Brain microvascular endothelial cell (primary cell): ENCODE results near the gene KRT36.

Source experiments
- DNase-seq: peaks from one replicate; pipeline ENCODE4 v3.0.0-alpha.2; 2020
- H3K27ac ChIP-seq: fragments of 250-450 bp; sonication (Bioruptor Pico); 2 replicates; pipeline ENCODE4 v1.5.1; 2020; ENCODE audit warnings: mild to moderate bottlenecking, moderate library complexity
- H3K27me3 ChIP-seq: fragments of 250-450 bp; sonication (Bioruptor Pico); replicated peaks from 2 replicates; pipeline ENCODE4 v1.5.1; 2020; ENCODE audit warnings: mild to moderate bottlenecking
- H3K36me3 ChIP-seq: fragments of 250-450 bp; sonication (Bioruptor Pico); replicated peaks from 2 replicates; pipeline ENCODE4 v1.5.1; 2020; ENCODE audit warnings: mild to moderate bottlenecking
- H3K4me3 ChIP-seq: 2 replicates; pipeline ENCODE4 v1.5.1; 2011; ENCODE audit warnings: low read depth, mild to moderate bottlenecking, control low read depth, low read length, moderate library complexity
- CTCF ChIP-seq: IDR thresholded peaks from 2 replicates; pipeline ENCODE4 v1.5.1; 2011; ENCODE audit warnings: low read depth, mild to moderate bottlenecking, moderate library complexity, low read length, control low read depth, inconsistent platforms; ENCODE audit errors: missing control alignments
- in situ Hi-C: cut with HindIII; loops from 2 replicates; pipeline ENCODE4 v1.10.0; 2017; ENCODE audit warnings: low sequenced_read_pairs, low pct_ligation_motif_present

The KRT36 gene

GRCh38 chr17:41531993-41532392 is 42.3 kb upstream of the KRT36 start:
- no peak for TF ChIP-seq CTCF
- Histone ChIP-seq H3K27me3 (no peaks in the 10 kb centered on the region), H3K27ac (no peak overlapping the region), H3K36me3 (no peaks in the 10 kb centered on the region), H3K4me3 (no peak overlapping the region)
- in situ Hi-C loops: no loop called here
- DNase-seq: no peak

- Histone ChIP-seq H3K27ac (peak overlapping the region; percentile 47), H3K36me3 (no peaks in the 10 kb centered on the region), H3K27me3 (no peaks in the 10 kb centered on the region), H3K4me3 (no peak overlapping the region)
- no peak for TF ChIP-seq CTCF
- in situ Hi-C loops: no loop called here
- DNase-seq: peak; percentile 96
Measured at GRCh38 chr17:41530062-41531048, 40.6 kb upstream of the KRT36 start.

GRCh38 chr17:41529491-41529915 is 39.8 kb upstream of the KRT36 start:
- H3K27me3 ChIP-seq: no peaks in the 10 kb centered on the region
- in situ Hi-C loops: no loop called here
- H3K4me3 ChIP-seq: no peak overlapping the region
- no peak for DNase-seq
- TF ChIP-seq CTCF: no peak
- H3K27ac ChIP-seq: peak overlapping the region; percentile 47
- no peaks in the 10 kb centered on the region for H3K36me3 ChIP-seq

GRCh38 chr17:41528959-41529353 is 39.2 kb upstream of the KRT36 start:
- H3K4me3 ChIP-seq: no peak overlapping the region
- H3K36me3 ChIP-seq: no peaks in the 10 kb centered on the region
- DNase-seq: no peak
- H3K27ac ChIP-seq: no peak overlapping the region
- in situ Hi-C loops: no loop called here
- no peaks in the 10 kb centered on the region for H3K27me3 ChIP-seq
- no peak for TF ChIP-seq CTCF

GRCh38 chr17:41527063-41528023 is 37.6 kb upstream of the KRT36 start:
- Histone ChIP-seq H3K4me3 (peak overlapping the region; percentile 52), H3K27me3 (no peaks in the 10 kb centered on the region), H3K36me3 (no peaks in the 10 kb centered on the region), H3K27ac (no peak overlapping the region)
- DNase-seq: no peak
- in situ Hi-C loops: no loop called here
- TF ChIP-seq CTCF: no peak
